ENCODE results near the gene EIF2S1.
"Not testable (repeated sequence)": the region's sequence is repeated elsewhere in the genome, so short reads cannot be mapped to it uniquely, and the experiment has no call there.

EIF2S1 gene

DNA sequence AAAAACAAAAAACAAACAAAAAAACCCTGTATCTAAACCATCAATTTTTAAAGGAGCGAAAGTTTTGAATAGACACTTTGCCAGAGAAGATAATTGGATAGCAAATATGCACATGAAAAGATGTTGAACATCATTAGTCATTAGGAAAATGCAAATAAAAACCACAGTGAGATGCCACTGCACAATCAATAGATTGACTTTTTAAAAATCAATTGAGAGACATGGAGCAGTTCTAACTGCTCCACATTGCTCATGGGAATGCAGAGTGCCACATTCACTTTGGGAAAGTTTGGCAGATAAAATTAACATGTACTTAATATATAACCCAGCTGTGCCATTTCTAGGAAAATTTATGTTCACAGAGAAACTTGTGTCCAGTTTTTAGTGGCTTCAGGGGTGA is 12.7 kb downstream of the EIF2S1 start:
- DNase-seq: no peak

DNA sequence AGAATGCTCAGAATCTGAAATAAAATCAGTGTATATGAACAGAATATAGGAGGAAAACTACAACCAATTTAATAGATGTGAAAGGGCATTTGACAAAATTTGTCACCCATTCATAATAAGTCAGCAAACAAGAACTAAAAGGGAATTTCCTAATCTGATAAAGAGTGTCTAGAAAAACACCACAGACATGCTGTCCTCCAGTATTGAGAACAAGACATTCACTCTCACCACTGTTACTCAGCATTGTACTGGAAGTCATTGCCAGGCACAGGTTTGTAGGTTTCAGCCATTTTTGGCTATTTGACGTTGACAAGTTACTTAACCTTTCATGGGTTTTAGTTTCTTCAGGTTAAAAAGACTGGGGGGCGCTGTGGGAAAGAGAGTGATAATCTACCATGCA is 13.2 kb downstream of the EIF2S1 start:
- no peak for DNase-seq

DNA sequence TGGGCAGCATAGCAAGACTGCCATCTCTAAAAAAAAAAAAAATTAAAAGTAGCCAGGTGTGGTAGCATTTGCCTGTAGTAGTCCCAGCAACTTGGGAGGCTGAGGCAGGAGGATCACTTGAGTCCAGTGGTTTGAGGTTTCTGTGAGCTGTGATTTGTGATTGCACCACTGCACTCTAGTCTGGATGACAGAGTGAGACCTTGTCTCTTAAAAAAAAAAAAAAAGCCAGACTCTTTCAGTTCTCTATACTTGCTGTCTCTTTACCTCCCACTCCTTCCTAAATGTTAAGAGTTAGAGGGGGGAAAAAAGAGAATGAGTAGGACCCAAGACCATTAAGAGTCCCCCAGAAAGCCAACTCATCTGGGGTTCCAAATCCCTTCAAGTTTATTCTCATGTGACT is 17.8 kb downstream of the EIF2S1 start:
- no peak for DNase-seq

DNA sequence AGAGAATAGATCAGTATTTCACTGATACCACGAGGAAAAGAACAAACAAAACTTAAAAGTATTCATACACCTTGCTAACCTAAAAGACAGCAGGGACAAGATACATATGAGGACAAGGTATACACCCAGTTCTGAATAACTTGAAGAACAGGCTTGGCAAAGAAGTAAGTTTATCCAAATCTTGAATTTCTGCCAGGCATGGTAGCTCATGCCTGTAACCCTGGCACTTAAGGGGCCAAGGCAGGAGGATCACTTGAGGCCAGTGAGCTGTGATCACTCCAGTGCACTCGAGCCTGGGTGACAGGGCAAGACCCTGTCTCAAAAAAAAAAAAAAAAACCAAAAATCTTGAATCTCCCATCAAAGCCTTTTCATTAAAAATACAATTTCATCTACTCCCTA is 25.0 kb downstream of the EIF2S1 start:
- DNase-seq: no peak

DNA sequence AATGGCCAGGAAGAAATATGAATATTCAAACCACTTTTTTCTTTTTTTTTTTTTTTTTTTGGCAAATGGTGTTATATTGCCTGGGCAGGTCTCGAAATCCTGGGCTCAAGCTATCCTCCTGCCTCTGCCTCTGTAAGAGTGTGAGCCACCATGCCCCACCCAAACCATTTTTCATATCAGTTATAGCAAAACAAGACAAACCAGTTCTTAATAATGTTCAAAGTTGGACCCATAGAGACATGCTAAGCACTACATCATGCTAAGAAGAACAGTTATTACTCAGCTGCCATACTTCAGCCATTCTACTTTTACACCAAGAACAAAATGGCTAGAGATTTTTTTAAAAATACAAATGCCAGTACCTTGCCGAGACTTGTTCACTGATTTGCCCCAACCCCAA is 25.5 kb downstream of the EIF2S1 start:
- no peak for DNase-seq

DNA sequence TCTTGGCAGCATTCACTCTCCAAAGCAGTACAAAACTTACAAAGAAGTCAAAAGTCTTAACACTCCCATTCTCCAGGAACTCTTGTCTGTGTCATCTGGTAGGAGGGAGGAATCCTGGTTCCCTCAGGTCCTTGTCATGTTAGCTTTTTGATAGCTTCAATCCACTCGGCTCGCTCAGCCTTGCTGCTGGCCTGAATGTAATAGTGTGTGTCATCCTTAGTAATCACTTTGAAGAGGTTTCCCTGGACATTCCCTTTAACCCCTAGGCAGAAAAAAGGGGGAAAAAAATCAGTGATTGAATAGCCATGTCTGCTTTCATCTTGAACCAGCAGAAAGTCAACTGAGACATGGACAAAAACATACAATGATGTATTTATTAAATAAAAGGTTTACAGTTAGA is 27.1 kb downstream of the EIF2S1 start:
- DNase-seq: no peak

DNA sequence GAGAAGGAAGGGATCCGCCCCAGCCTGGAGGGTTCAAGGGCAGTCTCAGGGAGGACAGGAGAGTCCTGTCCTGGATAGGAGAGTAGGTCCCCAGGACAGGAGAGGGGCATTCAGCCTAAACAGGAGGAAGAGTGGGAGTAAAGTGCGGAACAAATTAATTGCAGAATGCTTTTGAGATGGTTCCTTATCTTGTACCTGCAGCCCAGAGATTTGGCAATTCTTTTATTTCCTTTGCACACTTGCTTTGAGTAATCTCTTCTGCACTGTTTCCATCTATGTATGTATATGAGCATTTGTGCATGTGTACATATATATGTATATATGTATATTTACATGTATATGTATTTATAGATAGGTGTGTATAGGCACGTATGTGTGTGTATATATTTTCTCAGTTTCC is 29.1 kb downstream of the EIF2S1 start:
- no peak for DNase-seq

DNA sequence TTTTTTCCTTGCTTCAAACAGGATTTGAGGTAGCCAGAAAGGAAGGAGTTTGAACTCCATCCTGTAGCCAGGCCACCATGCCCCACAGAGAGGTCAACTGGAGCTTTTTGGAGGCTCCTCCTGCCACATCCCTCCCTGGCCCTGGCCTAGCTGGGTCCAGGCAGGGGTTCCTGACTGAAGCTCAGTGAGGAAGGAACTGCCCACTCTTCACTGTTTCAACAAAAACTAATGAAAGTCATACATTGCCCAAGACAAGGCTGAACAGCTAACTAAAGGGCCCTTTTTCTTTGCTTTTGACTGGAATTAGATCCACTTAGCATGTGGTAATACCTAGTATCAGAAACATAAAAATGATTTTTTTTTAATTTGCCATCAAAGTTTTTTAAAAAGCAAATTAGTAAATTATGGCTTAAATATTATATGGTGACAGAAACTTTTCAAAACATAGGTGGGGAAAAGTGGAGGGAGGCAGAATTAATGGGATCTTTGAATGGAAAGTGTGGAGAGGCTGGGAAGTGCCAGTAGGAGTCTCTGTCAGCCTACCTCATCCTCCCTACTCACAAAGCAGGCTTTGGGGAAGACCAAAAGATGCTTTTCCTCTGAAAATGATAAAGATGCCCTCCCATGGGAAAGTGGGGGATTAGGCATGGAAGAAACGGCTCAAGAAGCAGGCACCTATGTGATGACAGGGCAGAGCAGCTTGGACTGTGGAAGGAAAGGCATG is 29.8 kb downstream of the EIF2S1 start:
- DNase-seq: no peak

DNA sequence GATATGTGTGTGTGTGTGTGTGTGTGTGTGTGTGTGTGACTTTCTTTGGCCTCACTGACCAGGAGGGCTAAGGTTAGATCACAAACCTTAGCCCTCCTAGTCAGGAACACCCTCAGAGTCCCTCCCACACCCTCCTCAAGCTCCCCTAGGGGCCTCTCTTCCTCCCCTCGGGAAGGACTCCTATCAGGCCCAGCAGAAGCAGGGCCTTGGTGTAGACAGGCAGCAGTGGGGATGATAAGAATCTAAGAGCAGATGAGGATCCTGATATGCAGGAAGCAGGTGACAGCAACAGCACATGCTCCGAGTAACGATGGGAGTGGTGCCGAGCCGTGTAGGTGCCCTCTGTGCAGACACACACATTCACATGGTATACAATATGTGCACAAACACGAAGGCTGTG is 31.1 kb downstream of the EIF2S1 start:
- no peak for DNase-seq

DNA sequence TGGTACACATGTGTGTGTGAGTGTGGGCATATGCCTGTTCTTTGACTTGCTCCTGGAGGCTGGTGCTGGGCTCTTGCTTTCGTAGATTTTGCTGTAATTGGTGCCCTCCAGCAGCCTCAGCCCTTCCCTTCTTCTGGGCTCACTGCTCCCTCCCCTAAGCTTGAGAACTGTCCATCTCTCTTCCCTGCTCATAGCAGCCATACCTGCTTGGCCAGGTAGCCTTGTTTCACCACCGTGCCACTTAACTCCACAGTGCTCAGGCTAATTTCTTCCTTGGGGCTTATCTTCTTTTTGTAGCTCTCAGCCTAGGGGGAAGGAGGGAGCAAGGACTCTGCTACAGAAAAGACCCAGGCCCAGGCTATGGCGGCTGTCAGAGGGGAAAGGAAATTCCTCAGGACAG is 32.0 kb downstream of the EIF2S1 start:
- no peak for DNase-seq

DNA sequence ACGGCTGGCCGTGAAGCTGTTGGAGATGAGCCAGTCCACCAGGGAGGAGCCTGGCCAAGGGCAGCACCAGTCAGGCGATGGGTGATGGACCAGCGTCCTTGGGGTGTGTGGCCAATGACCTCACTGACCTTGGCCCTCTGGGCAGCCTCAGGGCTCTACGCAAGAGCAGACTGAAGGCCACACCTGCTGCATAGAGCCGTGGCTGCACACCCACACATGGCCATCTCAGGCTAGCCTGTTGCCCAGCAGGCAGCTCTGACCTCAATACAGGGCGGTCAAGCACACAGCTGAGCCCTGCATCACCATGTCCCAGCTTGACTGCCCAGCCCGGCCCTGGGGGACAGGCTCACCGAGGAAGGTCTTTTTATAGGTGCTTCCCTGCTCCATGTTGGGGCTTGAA is 32.7 kb downstream of the EIF2S1 start:
- DNase-seq: no peak

DNA sequence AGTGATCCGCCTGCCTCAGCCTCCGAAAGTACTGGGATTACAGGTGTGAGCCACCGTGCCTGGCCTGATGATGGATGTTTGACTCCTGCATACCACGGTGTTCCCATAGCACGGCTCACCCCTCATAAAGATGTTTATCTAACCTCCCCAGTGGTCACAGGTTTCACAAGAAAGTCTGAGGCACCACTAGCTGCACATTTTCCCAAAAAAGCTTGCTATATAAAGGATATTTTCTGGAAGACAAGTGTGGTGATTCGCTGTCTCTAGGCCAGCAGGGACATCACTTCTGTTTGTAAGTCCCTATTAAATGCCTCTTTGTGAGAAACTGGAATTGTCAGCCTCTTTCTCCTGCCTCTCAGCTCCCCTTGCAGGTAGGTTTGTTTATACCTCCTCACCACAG is 33.6 kb downstream of the EIF2S1 start:
- no peak for DNase-seq

DNA sequence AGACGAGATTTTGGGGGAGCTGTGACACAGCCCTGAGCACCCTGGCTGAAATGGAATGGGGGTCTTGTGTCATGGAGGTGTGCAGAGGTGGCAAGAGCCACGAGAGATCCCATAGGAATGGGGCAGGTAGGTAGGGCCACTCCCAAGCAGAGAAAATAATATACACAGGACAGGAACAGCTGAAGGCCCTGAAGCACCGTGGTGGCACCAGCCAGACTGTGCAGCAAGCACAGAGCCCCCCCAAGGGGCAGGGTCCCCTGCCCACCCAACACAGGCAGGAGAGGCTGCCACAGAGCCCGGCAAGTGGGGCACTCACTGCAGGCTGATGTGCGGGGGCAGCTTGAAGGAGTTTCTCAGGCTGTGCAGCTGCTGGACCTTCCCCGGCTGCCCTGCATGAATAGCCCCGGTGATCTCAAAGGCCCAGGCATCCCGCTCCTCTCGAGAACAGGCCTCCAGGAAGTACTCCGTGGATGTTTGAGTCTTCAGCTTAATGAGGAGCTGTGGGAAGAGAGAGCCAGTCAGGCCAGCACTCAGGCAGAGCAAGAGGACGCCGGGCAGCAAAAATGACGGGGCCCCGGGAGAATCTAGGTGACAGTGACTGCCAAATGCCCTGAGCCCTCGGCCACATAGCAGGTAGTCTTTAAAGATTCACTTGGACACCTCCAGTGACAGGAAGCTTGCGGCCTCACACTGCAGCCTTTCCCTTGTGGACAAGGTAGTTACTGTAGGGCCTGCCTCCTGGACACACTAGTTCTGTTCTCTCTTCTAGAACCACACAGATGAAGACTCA is 35.2 kb downstream of the EIF2S1 start:
- DNase-seq: no peak

DNA sequence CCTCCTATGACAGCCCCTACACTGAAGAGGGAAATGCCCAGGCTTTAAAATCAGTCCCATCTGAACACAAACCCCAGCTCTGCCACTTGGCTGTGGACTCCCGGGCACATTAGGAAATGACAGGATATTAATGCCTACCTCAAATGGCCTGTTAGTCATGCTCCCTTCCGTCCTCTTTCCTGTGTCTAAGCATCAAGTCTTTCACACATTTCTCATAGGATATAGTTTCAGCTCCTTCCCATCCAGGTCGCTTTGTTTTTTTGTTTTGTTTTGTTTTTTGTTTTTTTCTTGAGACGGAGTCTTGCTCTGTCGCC is 35.7 kb downstream of the EIF2S1 start:
- no peak for DNase-seq

DNA sequence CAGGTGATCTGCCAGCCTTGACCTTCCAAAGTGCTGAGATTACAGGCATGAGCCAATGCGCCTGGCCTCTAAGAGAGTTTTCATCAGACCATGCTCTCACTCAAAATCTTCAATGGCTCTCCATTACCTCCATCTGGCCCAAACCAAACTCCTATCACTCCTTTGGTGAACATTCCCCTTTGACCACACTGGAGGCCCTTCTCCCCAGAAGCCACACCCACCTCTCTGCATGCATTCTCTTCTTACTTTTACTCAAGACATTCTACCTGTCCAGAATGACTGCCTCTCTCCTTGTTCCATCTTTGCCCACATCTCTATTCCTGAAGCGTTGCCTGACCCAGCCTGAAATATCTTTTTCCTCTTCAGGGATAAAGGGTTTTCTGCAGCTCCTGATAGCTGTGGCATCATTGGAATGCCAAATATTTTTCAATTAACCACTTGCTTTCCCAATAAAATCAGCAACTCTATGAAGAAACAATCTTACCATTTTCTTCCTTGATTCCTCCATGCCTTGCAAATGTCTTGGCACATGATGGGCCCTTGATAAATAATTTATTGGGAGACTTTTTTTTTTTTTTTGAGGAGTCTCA is 36.3 kb downstream of the EIF2S1 start:
- no peak for DNase-seq

DNA sequence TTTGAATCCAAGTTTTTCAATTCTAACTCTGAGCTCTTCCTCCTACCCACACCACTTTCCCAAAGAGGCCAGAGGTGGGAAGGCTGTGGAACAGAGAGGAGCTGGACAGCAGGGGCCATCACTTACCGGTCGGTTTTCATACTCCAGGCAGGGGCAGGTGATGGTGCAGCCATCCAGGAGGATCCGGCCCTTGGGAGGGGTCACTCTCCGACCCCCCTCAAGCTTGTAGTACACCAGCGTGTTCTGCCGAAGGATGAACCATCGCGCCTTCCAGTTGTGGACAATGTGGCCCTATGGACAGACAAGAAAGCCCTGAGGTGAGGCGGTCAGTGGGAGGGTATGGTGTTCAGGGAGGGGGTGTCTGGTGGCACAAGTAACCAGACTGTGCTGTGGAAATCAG is 37.4 kb downstream of the EIF2S1 start:
- no peak for DNase-seq

DNA sequence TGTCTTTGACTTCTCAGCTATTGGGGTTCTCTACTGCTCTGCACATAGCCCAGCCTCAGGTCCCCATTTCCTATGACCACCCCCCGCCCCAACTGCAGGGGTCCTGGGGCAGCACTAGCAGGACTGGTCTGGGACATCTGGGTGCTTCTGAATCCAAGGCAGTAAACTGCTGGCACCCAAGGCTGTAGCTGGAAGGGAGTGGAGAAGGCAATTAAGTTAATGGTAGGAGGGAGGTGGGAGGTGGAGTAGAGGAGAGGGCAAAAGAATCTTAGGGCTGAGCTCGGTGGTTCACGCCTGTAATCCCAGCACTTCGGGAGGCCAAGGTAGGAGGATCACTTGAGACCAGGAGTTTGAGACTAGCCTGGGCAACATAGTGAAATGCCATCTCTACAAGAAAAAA is 40.3 kb downstream of the EIF2S1 start:
- no peak for DNase-seq

DNA sequence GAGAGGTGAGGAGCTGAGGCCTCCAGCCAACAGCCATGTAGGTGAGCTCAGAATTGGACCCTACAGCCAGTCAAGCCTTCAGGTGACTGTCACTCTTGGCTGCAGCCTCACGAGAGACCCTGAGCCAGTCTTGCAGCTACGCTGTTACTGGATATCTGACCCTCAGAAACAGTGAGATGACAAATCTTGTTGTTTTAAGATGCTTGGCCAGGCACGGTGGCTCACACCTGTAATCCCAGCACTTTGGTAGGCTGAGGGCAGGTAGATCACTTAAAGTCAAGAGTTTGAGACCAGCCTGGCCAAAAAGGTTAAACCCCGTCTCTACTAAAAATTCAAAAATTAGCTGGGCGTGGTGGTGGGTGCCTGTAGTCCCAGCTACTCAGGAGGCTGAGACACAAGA is 45.6 kb downstream of the EIF2S1 start:
- no peak for DNase-seq

DNA sequence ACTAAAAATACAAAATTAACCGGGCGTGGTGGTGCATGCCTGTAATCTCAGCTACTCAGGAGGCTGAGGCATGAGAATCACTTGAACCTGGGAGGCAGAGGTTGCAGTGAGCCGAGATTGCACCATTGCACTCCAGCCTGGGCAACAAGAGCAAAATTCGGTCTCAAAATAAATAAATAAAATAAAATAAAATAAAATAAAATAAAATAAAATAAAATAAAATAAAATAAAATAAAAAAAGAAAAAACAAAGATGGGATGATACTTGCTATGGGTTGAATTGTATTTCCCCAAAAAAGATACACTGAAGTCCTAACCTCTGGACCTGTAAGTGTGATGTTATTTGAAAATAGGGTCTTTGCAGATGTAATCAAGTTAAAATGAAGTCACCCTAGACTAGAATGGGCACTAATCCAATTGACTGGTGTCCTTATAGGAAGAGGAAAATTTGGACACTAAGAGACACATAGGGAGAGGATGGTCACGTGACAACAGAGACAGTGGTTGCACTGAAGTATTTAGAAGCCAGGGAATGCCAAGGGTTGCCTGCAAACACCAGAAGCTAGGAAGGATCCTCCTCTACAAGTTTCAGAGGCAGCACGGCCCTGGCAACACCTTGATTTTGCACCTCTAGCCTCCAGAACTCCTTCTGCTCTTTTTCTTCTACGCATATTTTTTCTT is 48.1 kb downstream of the EIF2S1 start:
- DNase-seq: not testable (repeated sequence)

DNA sequence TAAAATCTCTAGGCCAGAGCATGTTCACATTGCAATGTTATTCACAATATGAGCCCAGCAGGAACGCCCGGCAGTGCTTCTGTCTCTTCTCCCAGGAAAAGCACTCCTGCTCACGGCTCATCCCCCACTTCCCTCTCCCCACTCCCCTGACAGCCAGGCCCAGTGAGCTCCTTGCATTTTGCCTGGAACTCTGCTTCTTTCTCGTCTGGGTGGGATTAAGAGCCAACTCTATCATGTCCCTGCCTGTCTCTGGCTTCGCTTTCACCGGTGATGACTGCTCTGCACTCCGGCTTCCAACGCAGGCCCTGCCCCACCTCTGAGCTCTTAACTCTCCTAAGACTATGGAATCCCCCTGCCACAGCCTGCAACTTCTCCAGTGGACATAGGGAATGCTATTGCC is 49.3 kb downstream of the EIF2S1 start:
- DNase-seq: no peak

DNA sequence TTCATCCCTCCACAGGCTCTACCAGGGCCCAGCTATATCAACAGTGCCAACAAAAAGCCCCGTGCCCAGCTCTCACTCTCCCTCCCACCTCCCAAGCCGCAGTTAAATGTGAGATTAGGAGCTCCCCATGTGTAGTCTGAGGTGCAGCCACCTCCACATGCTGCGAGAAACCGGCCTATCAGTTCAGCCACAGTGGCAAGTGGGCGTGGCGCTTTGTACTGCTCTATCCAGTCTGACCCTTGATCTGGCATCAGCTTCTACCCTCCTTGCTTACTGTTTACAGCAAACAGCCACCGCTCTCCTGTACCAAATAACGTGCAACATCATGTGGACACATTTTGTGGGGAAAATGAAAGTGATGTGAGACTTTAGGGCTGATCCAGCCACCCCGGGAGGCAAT is 50.2 kb downstream of the EIF2S1 start:
- no peak for DNase-seq

DNA sequence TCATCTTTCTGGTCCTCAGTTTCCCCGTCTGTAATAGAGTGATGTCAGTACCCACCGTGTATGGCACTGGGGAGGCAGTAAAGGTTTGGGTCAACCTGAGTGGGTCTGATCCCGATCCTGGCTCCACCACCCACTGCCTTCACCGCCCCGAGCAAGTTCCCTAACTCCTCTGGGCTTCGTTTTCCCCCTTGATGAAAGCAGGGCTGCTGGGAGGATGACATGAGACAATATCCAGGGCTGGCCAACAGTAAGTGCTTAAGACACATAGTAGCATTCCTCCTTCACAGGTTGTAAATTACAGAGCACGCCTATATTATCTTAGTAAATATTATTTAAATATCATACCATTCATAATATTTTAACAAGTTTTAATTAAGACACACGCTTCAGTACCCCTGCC is 51.2 kb downstream of the EIF2S1 start:
- no peak for DNase-seq

DNA sequence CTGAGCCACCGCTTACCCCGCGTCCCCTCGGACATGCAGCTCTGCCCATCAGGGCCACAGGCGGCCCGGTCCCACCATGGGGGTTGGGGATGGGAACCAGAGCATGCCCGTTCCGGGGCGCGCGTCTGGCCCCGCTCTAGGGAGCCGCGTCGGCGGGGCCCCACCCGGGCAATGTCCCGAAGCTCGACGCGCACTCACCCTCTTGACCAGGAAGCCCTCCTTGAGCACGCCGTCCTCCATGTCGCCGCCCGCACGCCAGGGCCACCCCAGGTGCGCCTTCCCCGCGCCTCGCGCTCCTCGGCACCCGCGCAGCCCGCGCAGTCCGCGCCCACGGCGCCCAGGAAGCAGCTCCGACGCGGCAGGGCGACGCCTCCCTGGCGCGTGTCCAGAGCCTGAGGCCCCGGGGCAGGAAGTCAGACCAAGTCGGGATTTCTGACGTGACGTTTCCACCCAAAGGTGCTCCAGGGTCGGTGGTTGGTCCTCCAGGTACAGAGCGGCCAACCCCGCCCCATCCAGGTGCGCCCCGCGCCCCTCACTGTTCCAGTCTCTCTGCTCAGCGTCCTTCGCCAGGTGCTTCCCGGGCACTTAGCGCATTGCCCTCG is 51.8 kb downstream of the EIF2S1 start, which contains the start of gene PLEK2:
PLEK2 (minus strand) TSS at position 346 of the 602 bp plus-strand sequence; CDS start at position 240, 106 bp downstream.
- no peak for DNase-seq

Measured in hippocampal formation (tissue), 2 donors.